Measurements from ENCODE around the gene GNAZ. TPM values are rescaled to one million over a fixed set of nuclear protein-coding genes. Genes with fewer than 3 reads are reported as not detected.

The GNAZ gene
- polyA plus RNA-seq, 1 donor from 2014 or later: 52.0 TPM

DNA sequence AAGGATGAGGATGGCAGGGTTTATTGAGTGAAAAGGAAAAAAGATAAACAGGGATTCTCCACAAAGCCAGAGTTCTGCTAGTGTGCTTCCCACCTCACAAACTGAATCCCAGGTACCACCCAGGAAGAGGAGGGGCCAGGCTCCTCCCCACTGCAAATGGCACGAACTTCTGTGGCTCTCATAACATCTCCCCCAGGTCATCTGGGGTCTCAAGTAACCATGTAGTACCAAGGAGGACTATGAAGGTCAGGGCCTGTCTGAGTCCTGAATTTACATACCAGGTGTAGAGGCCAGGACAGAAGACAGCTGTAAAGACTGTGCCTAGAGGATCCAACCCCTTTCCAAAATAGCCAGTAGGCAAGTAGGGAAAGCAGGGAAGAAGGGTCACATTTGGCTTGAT is 25.7 kb upstream of the GNAZ start:
- Histone ChIP-seq H3K36me3 (ENCODE audit: insufficient read depth, low read length) (no peaks in the 10 kb centered on the region), H3K27me3 (ENCODE audit: insufficient read depth, low read depth, low read length) (no peaks in the 10 kb centered on the region), H3K9ac (ENCODE audit: low read length) (no peak overlapping the region), H4K20me1 (ENCODE audit: insufficient read depth) (no peaks in the 10 kb centered on the region), H3K9me2 (ENCODE audit: insufficient read depth, low read length) (no peaks in the 10 kb centered on the region), H3K27ac (ENCODE audit: low read length) (no peak overlapping the region), H3K4me2 (ENCODE audit: low read length) (no peak overlapping the region), H3K4me3 (ENCODE audit: low read length) (no peak overlapping the region), H2AFZ (ENCODE audit: low read depth, low read length) (no peak overlapping the region), H3K9me3 (ENCODE audit: low read length) (peaks cover 3% of the 10 kb centered on the region), H3K79me2 (replicated peaks; ENCODE audit: insufficient read depth, low read length) (no peaks in the 10 kb centered on the region), H3F3A (ENCODE audit: insufficient read depth, low read length, poor library complexity, severe bottlenecking) (no peaks in the 10 kb centered on the region)
- TF ChIP-seq TAF1 (IDR thresholded peaks at IDR 0.05; ENCODE audit: low read depth): no peak
- TF ChIP-seq, protein P1, sequence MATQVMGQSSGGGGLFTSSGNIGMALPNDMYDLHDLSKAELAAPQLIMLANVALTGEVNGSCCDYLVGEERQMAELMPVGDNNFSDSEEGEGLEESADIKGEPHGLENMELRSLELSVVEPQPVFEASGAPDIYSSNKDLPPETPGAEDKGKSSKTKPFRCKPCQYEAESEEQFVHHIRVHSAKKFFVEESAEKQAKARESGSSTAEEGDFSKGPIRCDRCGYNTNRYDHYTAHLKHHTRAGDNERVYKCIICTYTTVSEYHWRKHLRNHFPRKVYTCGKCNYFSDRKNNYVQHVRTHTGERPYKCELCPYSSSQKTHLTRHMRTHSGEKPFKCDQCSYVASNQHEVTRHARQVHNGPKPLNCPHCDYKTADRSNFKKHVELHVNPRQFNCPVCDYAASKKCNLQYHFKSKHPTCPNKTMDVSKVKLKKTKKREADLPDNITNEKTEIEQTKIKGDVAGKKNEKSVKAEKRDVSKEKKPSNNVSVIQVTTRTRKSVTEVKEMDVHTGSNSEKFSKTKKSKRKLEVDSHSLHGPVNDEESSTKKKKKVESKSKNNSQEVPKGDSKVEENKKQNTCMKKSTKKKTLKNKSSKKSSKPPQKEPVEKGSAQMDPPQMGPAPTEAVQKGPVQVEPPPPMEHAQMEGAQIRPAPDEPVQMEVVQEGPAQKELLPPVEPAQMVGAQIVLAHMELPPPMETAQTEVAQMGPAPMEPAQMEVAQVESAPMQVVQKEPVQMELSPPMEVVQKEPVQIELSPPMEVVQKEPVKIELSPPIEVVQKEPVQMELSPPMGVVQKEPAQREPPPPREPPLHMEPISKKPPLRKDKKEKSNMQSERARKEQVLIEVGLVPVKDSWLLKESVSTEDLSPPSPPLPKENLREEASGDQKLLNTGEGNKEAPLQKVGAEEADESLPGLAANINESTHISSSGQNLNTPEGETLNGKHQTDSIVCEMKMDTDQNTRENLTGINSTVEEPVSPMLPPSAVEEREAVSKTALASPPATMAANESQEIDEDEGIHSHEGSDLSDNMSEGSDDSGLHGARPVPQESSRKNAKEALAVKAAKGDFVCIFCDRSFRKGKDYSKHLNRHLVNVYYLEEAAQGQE (IDR thresholded peaks at IDR 0.05; ENCODE audit: borderline replicate concordance): no peak
- TF ChIP-seq EP300 (conservative IDR thresholded peaks at IDR 0.05; ENCODE audit: poor library complexity, severe bottlenecking): no peak
- TF ChIP-seq POLR2AphosphoS5 (IDR thresholded peaks at IDR 0.05): no peak
- no peak for TF ChIP-seq SMC3 (conservative IDR thresholded peaks at IDR 0.05; ENCODE audit: poor library complexity)
- TF ChIP-seq RAD21 (conservative IDR thresholded peaks at IDR 0.05): no peak
- no peak for TF ChIP-seq MXI1 (conservative IDR thresholded peaks at IDR 0.05; ENCODE audit: poor library complexity, severe bottlenecking)
- TF ChIP-seq EZH2 (IDR thresholded peaks at IDR 0.05; ENCODE audit: borderline replicate concordance, insufficient read depth, low read length, poor library complexity, severe bottlenecking): no peak
- TF ChIP-seq, protein P2, sequence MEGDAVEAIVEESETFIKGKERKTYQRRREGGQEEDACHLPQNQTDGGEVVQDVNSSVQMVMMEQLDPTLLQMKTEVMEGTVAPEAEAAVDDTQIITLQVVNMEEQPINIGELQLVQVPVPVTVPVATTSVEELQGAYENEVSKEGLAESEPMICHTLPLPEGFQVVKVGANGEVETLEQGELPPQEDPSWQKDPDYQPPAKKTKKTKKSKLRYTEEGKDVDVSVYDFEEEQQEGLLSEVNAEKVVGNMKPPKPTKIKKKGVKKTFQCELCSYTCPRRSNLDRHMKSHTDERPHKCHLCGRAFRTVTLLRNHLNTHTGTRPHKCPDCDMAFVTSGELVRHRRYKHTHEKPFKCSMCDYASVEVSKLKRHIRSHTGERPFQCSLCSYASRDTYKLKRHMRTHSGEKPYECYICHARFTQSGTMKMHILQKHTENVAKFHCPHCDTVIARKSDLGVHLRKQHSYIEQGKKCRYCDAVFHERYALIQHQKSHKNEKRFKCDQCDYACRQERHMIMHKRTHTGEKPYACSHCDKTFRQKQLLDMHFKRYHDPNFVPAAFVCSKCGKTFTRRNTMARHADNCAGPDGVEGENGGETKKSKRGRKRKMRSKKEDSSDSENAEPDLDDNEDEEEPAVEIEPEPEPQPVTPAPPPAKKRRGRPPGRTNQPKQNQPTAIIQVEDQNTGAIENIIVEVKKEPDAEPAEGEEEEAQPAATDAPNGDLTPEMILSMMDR (IDR thresholded peaks at IDR 0.05; ENCODE audit: poor library complexity, severe bottlenecking): no peak

DNA sequence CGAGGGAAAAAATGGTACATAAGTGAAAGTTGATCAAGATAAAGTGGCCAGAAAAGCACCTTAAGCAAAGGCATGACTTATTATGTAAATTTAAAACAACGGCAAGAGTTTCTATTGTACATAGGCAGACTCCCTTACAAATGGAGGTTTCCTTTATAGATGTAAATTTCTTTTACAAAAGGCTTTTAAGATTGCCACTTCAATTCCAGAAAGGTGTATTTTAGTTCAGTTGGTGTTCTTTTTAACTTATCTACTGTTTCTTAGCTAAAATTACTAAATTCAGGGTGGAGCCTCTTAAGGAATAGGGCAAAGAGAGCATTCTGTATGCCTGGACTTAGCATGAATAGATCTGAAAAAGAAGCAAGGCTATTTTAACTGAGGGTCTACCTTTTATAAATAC is 24.9 kb upstream of the GNAZ start:
- Histone ChIP-seq H3F3A (ENCODE audit: insufficient read depth, low read length, poor library complexity, severe bottlenecking) (no peaks in the 10 kb centered on the region), H3K27ac (ENCODE audit: low read length) (no peak overlapping the region), H3K79me2 (replicated peaks; ENCODE audit: insufficient read depth, low read length) (no peaks in the 10 kb centered on the region), H3K27me3 (ENCODE audit: insufficient read depth, low read depth, low read length) (no peaks in the 10 kb centered on the region), H3K9ac (ENCODE audit: low read length) (no peak overlapping the region), H3K9me3 (ENCODE audit: low read length) (peaks cover 3% of the 10 kb centered on the region), H2AFZ (ENCODE audit: low read depth, low read length) (no peak overlapping the region), H4K20me1 (ENCODE audit: insufficient read depth) (no peaks in the 10 kb centered on the region), H3K4me3 (ENCODE audit: low read length) (no peak overlapping the region), H3K4me2 (ENCODE audit: low read length) (no peak overlapping the region), H3K36me3 (ENCODE audit: insufficient read depth, low read length) (no peaks in the 10 kb centered on the region), H3K9me2 (ENCODE audit: insufficient read depth, low read length) (no peaks in the 10 kb centered on the region)
- no peak for TF ChIP-seq TAF1 (IDR thresholded peaks at IDR 0.05; ENCODE audit: low read depth)
- no peak for TF ChIP-seq EZH2 (IDR thresholded peaks at IDR 0.05; ENCODE audit: borderline replicate concordance, insufficient read depth, low read length, poor library complexity, severe bottlenecking)
- TF ChIP-seq MXI1 (conservative IDR thresholded peaks at IDR 0.05; ENCODE audit: poor library complexity, severe bottlenecking): no peak
- TF ChIP-seq SMC3 (conservative IDR thresholded peaks at IDR 0.05; ENCODE audit: poor library complexity): no peak
- TF ChIP-seq, protein P2 (IDR thresholded peaks at IDR 0.05; ENCODE audit: poor library complexity, severe bottlenecking): no peak
- no peak for TF ChIP-seq RAD21 (conservative IDR thresholded peaks at IDR 0.05)
- no peak for TF ChIP-seq POLR2AphosphoS5 (IDR thresholded peaks at IDR 0.05)
- TF ChIP-seq, protein P1 (IDR thresholded peaks at IDR 0.05; ENCODE audit: borderline replicate concordance): no peak
- TF ChIP-seq EP300 (conservative IDR thresholded peaks at IDR 0.05; ENCODE audit: poor library complexity, severe bottlenecking): no peak
